ENCODE results near the gene HRH3.

The HRH3 gene

GRCh38 chr20:62174870-62175624, 45.0 kb downstream of the HRH3 start:
- no peak for DNase-seq (ENCODE audit: low spot score)

GRCh38 chr20:62174021-62174804, 45.9 kb downstream of the HRH3 start:
- no peak for DNase-seq (ENCODE audit: low spot score)

GRCh38 chr20:62172666-62173065, 47.4 kb downstream of the HRH3 start:
- no peak for DNase-seq (ENCODE audit: low spot score)

GRCh38 chr20:62171245-62171644, 48.8 kb downstream of the HRH3 start:
- no peak for DNase-seq (ENCODE audit: low spot score)

- DNase-seq (ENCODE audit: low spot score) = no peak
Observed at GRCh38 chr20:62170536-62170935, 49.5 kb downstream of the HRH3 start.

- DNase-seq (ENCODE audit: low spot score) = no peak
Observed at GRCh38 chr20:62168890-62169435, 51.1 kb downstream of the HRH3 start.

- DNase-seq (ENCODE audit: low spot score) = no peak
Observed at GRCh38 chr20:62168061-62168460, 52.0 kb downstream of the HRH3 start.

GRCh38 chr20:62167474-62167873, 52.6 kb downstream of the HRH3 start:
- DNase-seq (ENCODE audit: low spot score) = no peak

GRCh38 chr20:62165762-62166399, 54.2 kb downstream of the HRH3 start:
- no peak for DNase-seq (ENCODE audit: low spot score)

Data from AG20443 (cell line).